Astrocyte of the spinal cord (primary cell): ENCODE data around the gene FARP1.
A peak's percentile ranks its signal among the peaks of the same experiment; 100 is the strongest.

Experiments used
- DNase-seq: peaks from one replicate; pipeline ENCODE4 v3.0.0; 2011; ENCODE audit warnings: low read depth, low spot score
- H3K4me3 ChIP-seq: 2 replicates; pipeline ENCODE4 v1.5.1; 2011; ENCODE audit warnings: low read depth, mild to moderate bottlenecking, low read length, moderate library complexity
- CTCF ChIP-seq: IDR thresholded peaks from 2 replicates; pipeline ENCODE4 v1.5.1; 2012; ENCODE audit warnings: low read depth, mild to moderate bottlenecking, low read length, inconsistent platforms
- in situ Hi-C: cut with HindIII; loops from 2 replicates; pipeline ENCODE4 v1.10.0; 2017; ENCODE audit warnings: low sequenced_read_pairs

FARP1 gene

GRCh38 chr13:98288211-98288610, 145.3 kb downstream of the FARP1 start:
- no peak overlapping the region for H3K4me3 ChIP-seq
- no peak for TF ChIP-seq CTCF
- no peak for DNase-seq
- in situ Hi-C loops, result no loop called here

GRCh38 chr13:98289339-98289945, 146.5 kb downstream of the FARP1 start:
- no peak for TF ChIP-seq CTCF
- no peak overlapping the region for H3K4me3 ChIP-seq
- no peak for DNase-seq
- in situ Hi-C loops, result no loop called here

GRCh38 chr13:98290261-98290660, 147.4 kb downstream of the FARP1 start:
- no peak overlapping the region for H3K4me3 ChIP-seq
- no peak for DNase-seq
- TF ChIP-seq CTCF, result no peak
- in situ Hi-C loops, result no loop called here

GRCh38 chr13:98291658-98292057, 148.8 kb downstream of the FARP1 start:
- H3K4me3 ChIP-seq, result no peak overlapping the region
- in situ Hi-C loops, result no loop called here
- DNase-seq, result no peak
- no peak for TF ChIP-seq CTCF

GRCh38 chr13:98293103-98293502, 150.2 kb downstream of the FARP1 start:
- no peak for DNase-seq
- in situ Hi-C loops, result no loop called here
- no peak overlapping the region for H3K4me3 ChIP-seq
- TF ChIP-seq CTCF, result no peak

GRCh38 chr13:98293570-98294142, 150.8 kb downstream of the FARP1 start:
- in situ Hi-C loops, result no loop called here
- DNase-seq, result peak; percentile 33
- TF ChIP-seq CTCF, result no peak

More at GRCh38 chr13:98293570-98294142, 150.8 kb downstream of the FARP1 start:
- no peak overlapping the region for H3K4me3 ChIP-seq
